Gastrocnemius medialis (tissue), 4 donors: ENCODE measurements around the gene ZNRF3.

Source experiments
- CTCF ChIP-seq, 5 experiments: fragments of 450-650 bp in 3 of 5; fragments of 200-600 bp in 2 of 5; sonication (generic) in 2 of 5; IDR thresholded peaks in 4 of 5; conservative IDR thresholded peaks in 1 of 5; 1 replicate in 4 of 5; 2 replicates in 1 of 5; pipeline ENCODE4 v1.5.1; 2016 to 2019; ENCODE audit warnings: antibody characterized with exemption in 5 of 5, mild to moderate bottlenecking in 3 of 5, moderate library complexity in 3 of 5
- POLR2A ChIP-seq, 2 donors: fragments of 450-650 bp; IDR thresholded peaks; one replicate each; pipeline ENCODE4 v1.6.1; 2017; ENCODE audit warnings: antibody characterized with exemption in 2 of 2, mild to moderate bottlenecking in 2 of 2, moderate library complexity in 2 of 2

- TF ChIP-seq CTCF (IDR thresholded peaks at IDR 0.05 in 4 of 5, conservative IDR thresholded peaks at IDR 0.05 in 1 of 5) (no peak), POLR2A (IDR thresholded peaks at IDR 0.05) (no peak)
These were observed 26.1 kb upstream of the ZNRF3 start for GRCh38 chr22:28857288-28857687.
